Measurements from ENCODE around the gene STK4.

Gene STK4

DNA sequence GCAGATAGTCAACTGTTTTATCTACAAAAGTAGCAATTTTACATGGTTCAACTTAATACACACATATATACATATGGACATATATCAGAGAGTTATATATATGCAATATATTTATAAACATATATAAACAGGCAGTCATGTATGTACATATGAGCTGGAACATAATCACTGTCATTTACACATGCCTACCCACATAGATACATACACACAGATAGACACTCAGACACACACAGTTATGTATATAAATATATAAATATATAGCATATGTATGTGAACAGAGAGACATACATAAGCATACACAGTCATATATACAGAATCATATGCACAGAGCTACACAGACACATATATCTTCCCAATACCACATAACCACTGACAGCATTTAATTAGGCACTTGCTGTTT is 146.4 kb downstream of the STK4 start:
- no peak for DNase-seq (ENCODE audit: low read depth)
- H3K4me3 ChIP-seq (ENCODE audit: low read depth, low read length): no peak overlapping the region
- TF ChIP-seq, protein P1, sequence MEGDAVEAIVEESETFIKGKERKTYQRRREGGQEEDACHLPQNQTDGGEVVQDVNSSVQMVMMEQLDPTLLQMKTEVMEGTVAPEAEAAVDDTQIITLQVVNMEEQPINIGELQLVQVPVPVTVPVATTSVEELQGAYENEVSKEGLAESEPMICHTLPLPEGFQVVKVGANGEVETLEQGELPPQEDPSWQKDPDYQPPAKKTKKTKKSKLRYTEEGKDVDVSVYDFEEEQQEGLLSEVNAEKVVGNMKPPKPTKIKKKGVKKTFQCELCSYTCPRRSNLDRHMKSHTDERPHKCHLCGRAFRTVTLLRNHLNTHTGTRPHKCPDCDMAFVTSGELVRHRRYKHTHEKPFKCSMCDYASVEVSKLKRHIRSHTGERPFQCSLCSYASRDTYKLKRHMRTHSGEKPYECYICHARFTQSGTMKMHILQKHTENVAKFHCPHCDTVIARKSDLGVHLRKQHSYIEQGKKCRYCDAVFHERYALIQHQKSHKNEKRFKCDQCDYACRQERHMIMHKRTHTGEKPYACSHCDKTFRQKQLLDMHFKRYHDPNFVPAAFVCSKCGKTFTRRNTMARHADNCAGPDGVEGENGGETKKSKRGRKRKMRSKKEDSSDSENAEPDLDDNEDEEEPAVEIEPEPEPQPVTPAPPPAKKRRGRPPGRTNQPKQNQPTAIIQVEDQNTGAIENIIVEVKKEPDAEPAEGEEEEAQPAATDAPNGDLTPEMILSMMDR (IDR thresholded peaks at IDR 0.05; ENCODE audit: low read depth, low read length): no peak
- TF ChIP-seq, protein P2, sequence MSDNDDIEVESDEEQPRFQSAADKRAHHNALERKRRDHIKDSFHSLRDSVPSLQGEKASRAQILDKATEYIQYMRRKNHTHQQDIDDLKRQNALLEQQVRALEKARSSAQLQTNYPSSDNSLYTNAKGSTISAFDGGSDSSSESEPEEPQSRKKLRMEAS (IDR thresholded peaks at IDR 0.05; ENCODE audit: low read depth, low read length): no peak
- no peak for TF ChIP-seq POLR2A (IDR thresholded peaks at IDR 0.05; ENCODE audit: extremely low read depth, insufficient read length)
- no peak for TF ChIP-seq MYC (IDR thresholded peaks at IDR 0.05; ENCODE audit: low read depth, low read length)

DNA sequence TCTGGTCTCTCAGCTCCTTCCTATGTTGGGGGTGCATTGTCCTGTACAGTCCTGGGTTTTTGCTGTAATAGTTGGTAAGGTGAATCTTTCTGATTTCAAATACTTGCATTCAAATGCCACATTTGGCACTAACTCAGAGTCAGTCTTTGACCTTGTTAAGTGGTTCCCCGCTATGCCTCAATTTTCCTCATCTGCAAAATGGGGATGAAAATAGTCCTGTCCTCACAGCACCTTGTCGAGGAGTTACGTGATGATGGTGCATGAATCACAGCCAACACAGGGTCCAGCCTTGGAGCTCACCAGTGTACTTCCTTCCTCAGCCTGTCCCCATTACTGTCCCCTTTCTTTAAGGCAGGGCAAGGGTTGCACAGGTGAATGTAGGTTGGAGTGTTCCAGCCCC is 147.6 kb downstream of the STK4 start:
- no peak overlapping the region for H3K4me3 ChIP-seq (ENCODE audit: low read depth, low read length)
- TF ChIP-seq, protein P1 (IDR thresholded peaks at IDR 0.05; ENCODE audit: low read depth, low read length): no peak
- no peak for TF ChIP-seq POLR2A (IDR thresholded peaks at IDR 0.05; ENCODE audit: extremely low read depth, insufficient read length)
- TF ChIP-seq, protein P2 (IDR thresholded peaks at IDR 0.05; ENCODE audit: low read depth, low read length): no peak
- no peak for TF ChIP-seq MYC (IDR thresholded peaks at IDR 0.05; ENCODE audit: low read depth, low read length)
- no peak for DNase-seq (ENCODE audit: low read depth)

DNA sequence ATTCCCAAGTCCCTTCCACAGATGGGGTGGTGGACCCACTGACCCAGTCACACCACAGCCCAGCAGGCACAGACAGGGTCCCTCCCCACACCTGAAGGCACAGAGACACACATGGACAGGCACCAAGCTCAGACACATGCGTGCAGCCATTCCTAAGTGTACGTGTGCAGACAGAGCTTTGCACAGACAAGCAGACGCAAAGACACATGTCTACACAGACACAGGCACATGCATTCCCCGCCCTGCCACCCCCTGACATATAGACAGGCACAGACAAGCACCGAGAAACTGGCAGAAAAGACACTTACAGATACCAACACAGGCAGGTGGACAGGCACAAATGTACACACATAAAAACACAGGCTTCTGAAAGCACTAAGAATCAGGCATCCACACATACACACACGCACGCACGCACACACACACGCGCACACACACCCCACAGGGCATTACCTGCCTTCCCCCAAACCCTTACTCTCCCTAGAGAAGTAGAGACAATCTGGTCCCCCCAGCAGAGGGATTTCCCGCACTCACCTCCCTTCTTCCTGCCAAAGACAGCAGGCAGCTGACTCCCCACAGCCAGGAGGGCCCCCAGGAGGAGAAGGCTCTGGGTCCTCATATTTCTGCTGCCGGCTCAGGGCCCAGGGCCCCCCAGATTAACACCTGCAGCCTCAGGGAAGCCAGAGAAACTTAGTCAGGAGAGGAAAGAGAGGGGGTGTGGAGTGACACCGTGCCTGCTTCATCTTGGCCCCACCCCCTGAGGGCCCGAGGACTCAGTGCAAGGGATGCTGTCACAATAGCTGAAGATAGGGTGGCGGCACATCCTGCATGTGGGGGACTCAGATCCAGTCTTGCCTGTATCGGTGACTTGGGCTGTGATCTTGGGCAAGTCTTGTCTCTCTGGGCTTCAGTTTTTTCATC is 148.4 kb downstream of the STK4 start, which contains the start of gene WFDC5:
Gene WFDC5, minus strand, starts transcription at position 710 of the 921 bp plus-strand sequence. Its CDS starts 91 bp downstream, at position 619.
- no peak within 1 kb of the TSS for H3K4me3 ChIP-seq (ENCODE audit: low read depth, low read length)
- TF ChIP-seq MYC (IDR thresholded peaks at IDR 0.05; ENCODE audit: low read depth, low read length): no peak
- TF ChIP-seq POLR2A (IDR thresholded peaks at IDR 0.05; ENCODE audit: extremely low read depth, insufficient read length): no peak
- TF ChIP-seq, protein P1 (IDR thresholded peaks at IDR 0.05; ENCODE audit: low read depth, low read length): no peak
- TF ChIP-seq, protein P2 (IDR thresholded peaks at IDR 0.05; ENCODE audit: low read depth, low read length): no peak
- no peak for DNase-seq (ENCODE audit: low read depth)

DNA sequence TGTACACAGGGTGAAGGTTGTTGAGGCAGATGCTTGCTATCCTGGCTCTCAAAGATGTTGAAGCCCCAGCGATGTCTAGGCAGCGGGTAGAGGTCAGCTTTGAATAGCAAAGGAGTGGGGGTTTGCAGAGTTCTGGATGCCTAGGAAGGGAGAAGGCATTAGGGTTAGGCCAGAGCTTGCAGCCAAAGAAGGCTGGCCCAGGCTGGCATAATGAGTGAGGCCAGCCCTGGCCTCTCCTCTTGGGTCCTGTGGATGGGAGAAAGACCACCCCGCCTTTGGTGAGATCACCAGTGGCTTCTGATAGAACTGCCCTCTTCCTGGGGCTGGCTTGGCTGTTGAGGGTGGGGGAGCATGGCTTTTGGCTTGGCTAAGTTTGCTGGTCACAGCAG is 149.1 kb downstream of the STK4 start:
- H3K4me3 ChIP-seq (ENCODE audit: low read depth, low read length): no peak overlapping the region
- DNase-seq (ENCODE audit: low read depth): no peak
- TF ChIP-seq MYC (IDR thresholded peaks at IDR 0.05; ENCODE audit: low read depth, low read length) (no peak), POLR2A (IDR thresholded peaks at IDR 0.05; ENCODE audit: extremely low read depth, insufficient read length) (no peak)
- TF ChIP-seq, protein P1 (IDR thresholded peaks at IDR 0.05; ENCODE audit: low read depth, low read length): no peak
- TF ChIP-seq, protein P2 (IDR thresholded peaks at IDR 0.05; ENCODE audit: low read depth, low read length): no peak

DNA sequence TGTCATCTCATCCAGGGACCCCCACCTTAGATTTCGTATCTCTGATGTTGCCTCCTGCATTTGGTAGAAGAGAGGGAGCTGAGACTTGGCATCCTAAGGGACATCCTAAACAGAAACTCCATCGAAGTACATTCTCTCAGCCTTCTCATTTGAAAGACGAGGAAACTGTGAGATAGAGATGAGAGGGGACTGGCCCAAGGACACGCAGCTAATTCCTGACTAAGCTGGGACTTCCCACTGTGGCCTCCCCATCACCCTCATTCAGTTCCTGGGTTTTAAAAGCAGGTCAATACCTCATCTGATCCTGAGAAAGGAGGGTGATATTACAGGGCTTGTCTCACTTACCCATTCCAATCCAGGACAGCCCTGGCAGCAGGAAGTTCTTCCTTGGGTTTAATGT is 149.5 kb downstream of the STK4 start:
- no peak overlapping the region for H3K4me3 ChIP-seq (ENCODE audit: low read depth, low read length)
- no peak for DNase-seq (ENCODE audit: low read depth)
- TF ChIP-seq, protein P1 (IDR thresholded peaks at IDR 0.05; ENCODE audit: low read depth, low read length): no peak
- TF ChIP-seq, protein P2 (IDR thresholded peaks at IDR 0.05; ENCODE audit: low read depth, low read length): no peak
- no peak for TF ChIP-seq POLR2A (IDR thresholded peaks at IDR 0.05; ENCODE audit: extremely low read depth, insufficient read length)
- no peak for TF ChIP-seq MYC (IDR thresholded peaks at IDR 0.05; ENCODE audit: low read depth, low read length)

Data from NB4 (cell line).